Vagina (tissue), 2 donors: Measurements from ENCODE around the gene SPATA6L.

ENCODE experiments used
- POLR2AphosphoS5 ChIP-seq, 2 donors: sonication (generic); formaldehyde crosslinking; IDR thresholded peaks; one replicate each; pipeline ENCODE4 v1.9.0; 2017; ENCODE audit warnings: antibody characterized with exemption in 2 of 2, mild to moderate bottlenecking in 2 of 2, low read depth in 1 of 2; ENCODE audit not compliant: insufficient read depth in 1 of 2
- TF ChIP-seq, protein P1 (sequence below), 3 experiments: fragments of 450-650 bp in 2 of 3; fragments of 200-600 bp in 1 of 3; sonication (generic) in 1 of 3; IDR thresholded peaks; one replicate each; pipeline ENCODE4 v1.5.1; 2017 to 2019; ENCODE audit warnings: antibody characterized with exemption in 3 of 3, mild to moderate bottlenecking in 2 of 3, moderate library complexity in 2 of 3

DNA sequence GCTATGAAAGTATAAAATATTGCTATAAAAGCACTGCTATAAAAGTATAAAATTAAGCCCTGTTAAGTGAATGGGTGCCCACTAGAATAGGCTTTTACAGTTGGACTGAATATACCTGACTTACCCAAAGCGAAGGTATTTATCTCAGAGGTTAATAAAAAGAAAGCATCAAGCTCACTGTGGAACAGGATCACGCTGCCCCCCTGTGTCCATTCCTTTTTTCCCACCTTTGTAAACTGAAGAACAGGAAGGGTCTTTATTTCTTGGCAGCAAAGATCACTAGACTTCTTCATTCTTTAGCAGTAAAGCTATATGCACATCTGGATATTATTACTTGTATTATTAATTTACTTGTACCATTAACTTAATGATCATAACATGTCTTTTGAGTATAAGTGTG, 26.3 kb downstream of the SPATA6L start:
- no peak for TF ChIP-seq POLR2AphosphoS5 (IDR thresholded peaks at IDR 0.05; ENCODE audit: insufficient read depth in 1 of 2, low read depth in 1 of 2)
- TF ChIP-seq, protein P1, sequence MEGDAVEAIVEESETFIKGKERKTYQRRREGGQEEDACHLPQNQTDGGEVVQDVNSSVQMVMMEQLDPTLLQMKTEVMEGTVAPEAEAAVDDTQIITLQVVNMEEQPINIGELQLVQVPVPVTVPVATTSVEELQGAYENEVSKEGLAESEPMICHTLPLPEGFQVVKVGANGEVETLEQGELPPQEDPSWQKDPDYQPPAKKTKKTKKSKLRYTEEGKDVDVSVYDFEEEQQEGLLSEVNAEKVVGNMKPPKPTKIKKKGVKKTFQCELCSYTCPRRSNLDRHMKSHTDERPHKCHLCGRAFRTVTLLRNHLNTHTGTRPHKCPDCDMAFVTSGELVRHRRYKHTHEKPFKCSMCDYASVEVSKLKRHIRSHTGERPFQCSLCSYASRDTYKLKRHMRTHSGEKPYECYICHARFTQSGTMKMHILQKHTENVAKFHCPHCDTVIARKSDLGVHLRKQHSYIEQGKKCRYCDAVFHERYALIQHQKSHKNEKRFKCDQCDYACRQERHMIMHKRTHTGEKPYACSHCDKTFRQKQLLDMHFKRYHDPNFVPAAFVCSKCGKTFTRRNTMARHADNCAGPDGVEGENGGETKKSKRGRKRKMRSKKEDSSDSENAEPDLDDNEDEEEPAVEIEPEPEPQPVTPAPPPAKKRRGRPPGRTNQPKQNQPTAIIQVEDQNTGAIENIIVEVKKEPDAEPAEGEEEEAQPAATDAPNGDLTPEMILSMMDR (IDR thresholded peaks at IDR 0.05): peak in 2 of 3 experiments; percentile 7 to 18
